Measurements from ENCODE around the gene CC2D2B.

DNA sequence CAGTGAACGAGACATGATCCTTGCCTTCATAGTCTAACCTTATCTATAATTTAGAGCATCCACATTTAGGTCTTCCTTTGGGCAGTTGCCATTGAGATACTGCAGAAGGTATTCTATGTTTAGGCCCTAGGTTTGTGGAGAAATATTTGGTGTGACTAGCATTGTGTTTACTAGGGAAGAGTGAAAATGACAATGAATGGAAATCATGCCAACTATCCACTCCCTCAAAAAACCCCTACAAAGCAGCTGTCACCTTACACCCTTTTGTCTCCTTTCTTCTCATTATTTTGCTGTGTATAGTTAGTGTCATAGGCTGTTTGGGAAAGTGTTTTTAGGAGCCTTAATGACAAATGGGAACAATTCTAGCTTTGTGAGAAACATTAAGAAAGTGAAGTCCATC lies 138.8 kb downstream of the CC2D2B start:
- TF ChIP-seq, protein P1, sequence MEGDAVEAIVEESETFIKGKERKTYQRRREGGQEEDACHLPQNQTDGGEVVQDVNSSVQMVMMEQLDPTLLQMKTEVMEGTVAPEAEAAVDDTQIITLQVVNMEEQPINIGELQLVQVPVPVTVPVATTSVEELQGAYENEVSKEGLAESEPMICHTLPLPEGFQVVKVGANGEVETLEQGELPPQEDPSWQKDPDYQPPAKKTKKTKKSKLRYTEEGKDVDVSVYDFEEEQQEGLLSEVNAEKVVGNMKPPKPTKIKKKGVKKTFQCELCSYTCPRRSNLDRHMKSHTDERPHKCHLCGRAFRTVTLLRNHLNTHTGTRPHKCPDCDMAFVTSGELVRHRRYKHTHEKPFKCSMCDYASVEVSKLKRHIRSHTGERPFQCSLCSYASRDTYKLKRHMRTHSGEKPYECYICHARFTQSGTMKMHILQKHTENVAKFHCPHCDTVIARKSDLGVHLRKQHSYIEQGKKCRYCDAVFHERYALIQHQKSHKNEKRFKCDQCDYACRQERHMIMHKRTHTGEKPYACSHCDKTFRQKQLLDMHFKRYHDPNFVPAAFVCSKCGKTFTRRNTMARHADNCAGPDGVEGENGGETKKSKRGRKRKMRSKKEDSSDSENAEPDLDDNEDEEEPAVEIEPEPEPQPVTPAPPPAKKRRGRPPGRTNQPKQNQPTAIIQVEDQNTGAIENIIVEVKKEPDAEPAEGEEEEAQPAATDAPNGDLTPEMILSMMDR (IDR thresholded peaks at IDR 0.05) = no peak
- TF ChIP-seq POLR2AphosphoS5 (IDR thresholded peaks at IDR 0.05) (no peak), POLR2A (IDR thresholded peaks at IDR 0.05) (no peak)

All from breast epithelium (tissue), 3 donors.